HG02970 (cell line): ENCODE results near the gene TRIP6.
"Not testable (repeated sequence)": the region's sequence is repeated elsewhere in the genome, so short reads cannot be mapped to it uniquely, and the experiment has no call there.

ENCODE experiments used
- ATAC-seq: cut with Tn5 transposase; IDR thresholded peaks from one replicate; pipeline ENCODE4 v1.9.1; 2021; ENCODE audit warnings: mild to moderate bottlenecking, moderate library complexity, moderate number of reproducible peaks; ENCODE audit not compliant: unreplicated experiment, low FRiP score

Gene TRIP6

DNA sequence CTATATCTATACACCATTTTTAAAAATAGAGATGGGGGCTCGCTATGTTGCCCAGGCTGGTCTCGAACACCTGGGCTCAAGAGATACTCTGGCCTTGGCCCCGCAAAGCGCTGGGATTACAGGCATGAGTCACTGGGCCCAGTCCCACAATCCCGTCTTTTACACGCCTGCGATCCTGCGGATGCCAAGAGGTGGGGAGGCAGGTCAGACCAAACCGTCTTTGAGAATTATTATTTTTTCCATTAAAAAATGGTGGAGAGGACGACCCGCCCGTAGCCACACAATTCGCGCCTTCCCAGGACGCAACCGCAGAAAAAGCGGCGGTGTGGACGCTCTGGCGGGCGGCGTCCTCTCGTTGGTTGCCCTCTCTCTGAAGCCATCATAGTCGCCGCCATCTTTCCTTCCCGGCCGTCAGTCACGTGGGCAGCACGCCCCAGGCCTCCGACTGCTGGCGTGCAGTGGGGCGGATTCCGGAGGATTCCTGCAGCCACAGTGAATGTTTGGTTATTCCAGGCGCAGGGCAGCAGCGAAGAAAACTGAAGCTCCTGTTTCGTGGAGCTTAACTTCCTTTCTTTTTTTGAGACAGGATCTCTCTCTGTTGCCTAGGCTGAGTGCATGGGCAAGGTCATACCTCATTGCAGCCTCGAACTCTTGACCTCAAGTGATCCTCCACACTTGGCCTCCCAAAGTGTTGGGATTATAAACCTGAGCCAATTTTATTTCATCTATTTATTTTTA lies 29.9 kb upstream of the TRIP6 start:
- ATAC-seq, result no peak

DNA sequence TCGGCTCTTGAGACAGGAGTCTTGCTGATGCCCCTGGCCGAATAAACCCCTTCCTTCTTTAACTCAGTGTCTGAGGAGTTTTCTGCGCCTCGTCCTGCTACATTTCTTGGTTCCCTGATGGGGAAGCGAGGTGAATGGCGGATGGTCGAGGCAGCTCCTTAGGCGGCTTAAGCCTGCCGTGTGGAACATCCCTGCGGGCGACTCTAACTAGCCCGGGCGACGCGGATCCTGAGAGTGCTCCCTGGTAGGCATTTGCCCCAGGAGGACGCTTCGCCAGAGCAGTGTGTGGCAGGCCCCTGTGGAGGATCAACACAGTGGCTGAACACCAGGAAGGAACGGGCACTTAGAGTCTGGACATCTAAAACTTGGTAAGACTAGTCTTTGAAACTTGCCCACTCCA lies 27.8 kb upstream of the TRIP6 start:
- no peak for ATAC-seq

DNA sequence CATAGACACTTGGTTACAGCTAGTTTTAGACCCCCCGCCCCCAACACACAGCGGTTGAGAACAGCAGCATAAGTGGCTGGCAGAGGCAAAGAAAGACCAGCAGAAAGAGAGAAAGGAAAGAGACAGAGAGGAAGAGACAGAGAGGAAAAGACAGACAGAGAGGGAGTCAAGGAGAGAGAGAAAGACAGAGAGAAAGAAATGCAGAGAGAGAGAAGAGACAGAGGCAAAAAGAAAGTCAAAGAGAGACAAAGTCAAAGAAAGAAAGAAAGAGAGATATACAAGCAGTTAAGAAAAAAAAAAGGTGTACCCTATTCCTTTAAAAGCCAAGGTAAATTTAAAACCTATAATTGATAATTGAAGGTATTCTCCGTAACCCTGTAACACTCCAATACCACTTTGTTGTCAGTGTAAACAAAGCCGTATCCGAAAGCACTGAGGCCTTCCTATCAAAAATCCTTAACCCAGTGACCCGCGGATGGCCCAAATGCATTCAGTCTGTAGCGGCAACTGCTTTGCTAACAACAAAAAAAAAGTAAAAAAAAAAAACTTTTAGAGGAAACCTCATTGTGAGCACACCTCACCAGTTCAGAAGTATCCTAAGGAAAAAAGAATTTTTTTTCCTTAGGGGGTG lies 26.6 kb upstream of the TRIP6 start:
- ATAC-seq, result no peak

DNA sequence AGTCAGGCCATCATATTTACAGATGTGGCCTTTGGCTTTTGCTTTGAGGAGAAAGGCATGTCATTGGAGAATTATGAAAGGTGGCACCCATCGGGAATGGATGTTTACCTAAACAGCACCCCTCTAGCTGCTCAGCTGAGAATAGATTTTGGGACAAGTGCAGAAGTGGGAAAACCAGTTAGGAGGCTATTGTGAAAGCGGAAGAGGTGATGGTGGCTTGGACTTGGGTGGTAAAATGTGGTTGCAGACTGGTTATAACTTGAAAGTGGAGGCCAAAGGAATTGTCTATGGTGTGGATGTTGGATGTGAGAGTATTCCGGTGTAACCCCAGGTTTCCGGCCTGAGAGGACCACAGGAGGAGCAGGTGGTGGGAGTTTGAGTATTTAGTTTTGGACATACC lies 19.8 kb upstream of the TRIP6 start:
- no peak for ATAC-seq

DNA sequence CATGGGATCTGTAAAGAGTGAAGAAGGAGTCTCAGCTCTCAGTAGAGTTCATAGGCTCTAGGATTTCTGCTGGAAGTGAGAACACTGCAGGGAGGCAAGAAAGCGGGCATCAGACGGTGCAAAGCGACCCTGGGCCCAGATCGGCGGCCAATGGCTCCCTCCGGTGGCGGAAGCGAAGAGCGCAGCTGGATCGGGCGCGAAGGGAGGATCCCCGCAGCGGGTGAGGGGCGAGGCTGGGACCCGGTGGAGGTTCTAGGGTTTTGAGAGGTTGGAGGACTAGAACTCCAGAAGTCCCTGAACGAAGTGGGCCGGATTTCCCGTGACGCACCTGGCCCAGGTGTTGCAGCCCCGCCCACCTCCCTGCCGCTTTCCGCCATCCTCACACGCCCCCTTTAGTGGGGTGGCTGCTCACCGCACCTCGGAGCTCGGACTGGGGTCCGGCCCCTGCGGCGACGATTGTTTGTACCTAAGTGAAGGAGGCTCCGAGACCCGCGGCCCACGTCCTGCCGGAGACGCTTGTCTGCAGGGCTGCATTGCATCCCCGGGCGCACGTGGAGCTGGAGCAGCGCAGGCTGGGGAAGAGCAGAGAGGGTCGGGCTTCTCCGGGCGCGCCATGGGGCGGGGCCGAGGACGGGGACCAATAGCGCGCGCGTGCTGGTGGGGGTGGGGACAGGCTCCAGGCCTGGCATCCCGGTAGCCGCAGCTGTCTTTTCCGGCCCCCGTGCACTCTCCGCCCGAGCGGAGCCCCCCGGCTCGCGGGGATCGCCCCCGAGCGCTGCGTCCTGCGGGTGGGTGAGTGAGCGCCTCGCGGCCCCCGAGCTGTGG lies 14.9 kb upstream of the TRIP6 start, which contains the start of gene SLC12A9:
Gene SLC12A9, plus strand, starts transcription at position 666 of the 825 bp plus-strand sequence. CDS start 1,485 bp downstream, outside the sequence.
- ATAC-seq, result peak; percentile 88

DNA sequence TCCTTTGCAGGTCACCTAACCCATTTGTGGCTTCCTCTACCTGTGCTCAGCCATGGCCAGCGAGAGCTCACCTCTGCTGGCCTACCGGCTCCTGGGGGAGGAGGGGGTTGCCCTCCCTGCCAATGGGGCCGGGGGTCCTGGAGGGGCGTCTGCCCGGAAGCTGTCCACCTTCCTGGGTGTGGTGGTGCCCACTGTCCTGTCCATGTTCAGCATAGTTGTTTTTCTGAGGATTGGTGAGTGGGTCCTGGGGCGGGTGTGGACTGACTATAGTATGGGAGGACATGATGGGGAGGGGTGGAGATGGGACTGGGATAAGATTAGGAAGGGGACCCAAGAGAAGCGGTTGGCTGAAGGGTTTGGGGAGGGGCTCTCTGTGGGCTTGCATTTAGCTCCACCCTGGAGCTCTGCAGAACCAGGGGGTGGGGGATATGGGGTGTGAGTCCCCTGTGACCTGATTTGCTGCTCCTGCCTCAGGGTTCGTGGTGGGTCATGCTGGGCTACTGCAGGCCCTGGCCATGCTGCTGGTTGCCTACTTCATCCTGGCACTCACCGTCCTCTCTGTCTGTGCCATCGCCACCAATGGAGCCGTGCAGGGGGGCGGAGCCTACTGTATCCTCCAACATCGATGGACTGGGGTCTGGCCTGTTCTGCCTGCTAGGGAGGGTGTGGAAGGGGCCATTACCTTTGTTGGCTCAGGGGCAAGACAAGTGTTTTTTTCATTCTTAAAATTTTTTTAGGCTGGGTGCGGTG lies 12.9 kb upstream of the TRIP6 start:
- ATAC-seq, result no peak

DNA sequence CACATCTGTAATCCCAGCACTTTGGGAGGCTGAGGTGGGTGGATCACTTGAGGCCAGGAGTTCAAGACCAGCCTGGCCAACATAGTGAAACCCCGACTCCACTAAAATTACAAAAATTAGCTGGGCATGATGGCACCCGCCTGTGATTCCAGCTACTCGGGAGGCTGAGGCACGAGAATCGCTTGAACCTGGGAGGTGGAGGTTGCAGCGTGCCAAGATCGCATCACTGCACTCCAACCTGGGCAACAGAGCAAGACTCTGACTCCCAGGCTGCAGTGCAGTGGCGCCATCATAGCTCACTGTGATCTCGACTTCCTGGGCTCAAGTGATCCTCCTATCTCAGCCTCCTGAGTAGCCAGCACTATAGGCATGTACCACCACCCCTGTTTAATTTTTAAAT lies 12.3 kb upstream of the TRIP6 start:
- ATAC-seq, result not testable (repeated sequence)

DNA sequence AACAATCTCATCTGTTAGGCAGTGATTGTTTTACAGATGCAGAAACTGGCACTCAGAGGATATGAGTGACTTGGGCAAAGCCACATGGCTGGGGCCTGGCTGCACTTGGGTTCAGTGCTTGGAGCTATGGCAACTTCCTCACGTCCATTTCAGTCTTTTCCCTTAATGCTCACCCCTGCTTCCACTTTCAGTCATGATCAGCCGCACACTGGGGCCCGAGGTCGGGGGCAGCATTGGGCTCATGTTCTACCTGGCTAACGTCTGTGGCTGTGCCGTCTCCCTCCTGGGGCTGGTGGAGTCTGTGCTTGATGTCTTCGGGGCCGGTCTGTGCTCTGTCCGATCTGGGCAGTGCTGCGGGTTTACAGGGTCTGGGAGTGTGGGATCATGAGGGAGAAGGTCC lies 11.7 kb upstream of the TRIP6 start:
- ATAC-seq, result no peak

DNA sequence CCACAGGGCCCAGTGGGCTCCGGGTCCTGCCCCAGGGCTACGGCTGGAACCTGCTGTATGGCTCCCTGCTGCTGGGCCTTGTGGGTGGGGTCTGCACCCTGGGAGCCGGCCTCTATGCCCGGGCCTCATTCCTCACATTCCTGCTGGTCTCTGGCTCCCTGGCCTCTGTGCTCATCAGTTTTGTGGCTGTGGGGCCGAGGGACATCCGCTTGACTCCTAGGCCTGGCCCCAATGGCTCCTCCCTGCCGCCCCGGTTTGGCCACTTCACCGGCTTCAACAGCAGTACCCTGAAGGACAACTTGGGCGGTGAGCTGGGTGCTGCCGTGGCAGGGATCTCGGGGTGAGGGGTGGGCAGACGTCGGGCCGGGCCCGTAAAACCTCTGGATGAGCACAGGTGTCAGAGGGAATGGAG lies 10.3 kb upstream of the TRIP6 start:
- ATAC-seq, result no peak

DNA sequence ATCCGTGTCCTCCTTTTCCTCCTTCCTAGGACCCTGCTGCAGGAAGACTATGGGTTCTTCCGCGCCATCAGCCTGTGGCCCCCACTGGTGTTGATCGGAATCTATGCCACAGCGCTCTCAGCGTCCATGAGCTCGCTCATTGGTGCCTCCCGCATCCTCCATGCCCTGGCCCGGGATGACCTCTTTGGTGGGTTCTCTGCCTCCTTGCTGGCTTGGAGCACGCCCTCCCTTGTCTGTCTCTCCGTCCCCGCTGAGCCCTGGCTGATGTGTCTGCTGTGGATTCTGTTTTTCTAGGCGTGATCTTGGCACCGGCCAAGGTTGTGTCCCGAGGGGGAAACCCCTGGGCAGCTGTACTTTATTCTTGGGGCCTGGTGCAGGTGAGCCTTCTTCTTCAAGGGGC lies 7.3 kb upstream of the TRIP6 start:
- ATAC-seq, result no peak

DNA sequence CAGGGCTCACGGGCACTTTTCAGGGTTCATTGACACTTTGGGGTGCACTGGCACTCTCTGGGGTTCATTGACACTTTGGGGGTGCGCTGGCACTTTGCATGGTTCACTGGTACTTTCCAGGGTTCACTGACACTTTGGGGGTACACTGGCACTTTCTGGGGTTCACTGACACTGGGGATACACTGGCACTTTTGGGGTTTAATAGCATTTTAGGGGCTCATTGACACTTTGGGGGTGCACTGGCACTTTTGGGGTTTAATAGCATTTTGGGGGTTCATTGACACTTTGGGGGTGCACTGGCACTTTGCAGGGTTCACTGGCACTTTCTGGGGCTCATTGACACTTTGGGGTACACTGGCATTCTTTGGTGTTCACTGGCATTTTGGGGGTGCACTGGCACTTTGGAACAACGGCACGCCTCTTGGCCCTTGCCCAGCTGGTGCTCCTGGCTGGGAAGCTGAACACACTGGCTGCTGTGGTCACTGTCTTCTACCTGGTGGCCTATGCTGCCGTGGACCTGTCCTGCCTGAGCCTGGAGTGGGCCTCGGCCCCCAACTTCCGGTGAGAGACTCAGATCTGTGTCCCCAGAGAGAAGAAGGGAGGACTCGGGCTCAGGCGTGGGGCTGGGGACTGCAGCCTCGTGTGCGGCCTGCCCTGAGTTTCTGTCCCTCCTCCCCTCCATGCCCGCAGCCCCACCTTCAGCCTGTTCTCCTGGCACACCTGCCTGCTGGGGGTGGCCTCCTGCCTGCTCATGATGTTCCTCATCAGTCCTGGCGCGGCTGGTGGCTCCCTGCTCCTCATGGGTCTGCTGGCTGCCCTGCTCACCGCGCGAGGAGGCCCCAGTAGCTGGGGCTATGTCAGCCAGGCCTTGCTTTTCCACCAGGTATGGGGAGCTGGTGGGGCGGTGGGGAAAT lies 6.2 kb upstream of the TRIP6 start:
- no peak for ATAC-seq

DNA sequence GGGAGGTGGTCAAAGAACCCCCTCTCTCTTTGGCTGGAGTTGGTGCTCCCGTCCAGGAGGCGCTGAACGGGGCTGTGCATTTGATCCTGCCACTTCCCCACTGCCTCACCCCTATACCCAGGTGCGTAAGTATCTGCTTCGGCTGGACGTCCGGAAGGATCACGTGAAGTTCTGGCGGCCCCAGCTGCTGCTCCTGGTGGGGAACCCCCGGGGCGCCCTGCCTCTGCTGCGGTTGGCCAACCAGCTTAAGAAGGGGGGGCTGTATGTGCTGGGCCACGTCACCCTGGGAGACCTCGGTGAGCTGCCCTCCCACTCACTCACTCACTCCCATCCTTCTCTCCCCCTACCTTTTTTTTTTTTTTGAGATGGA lies 5.6 kb upstream of the TRIP6 start:
- no peak for ATAC-seq

DNA sequence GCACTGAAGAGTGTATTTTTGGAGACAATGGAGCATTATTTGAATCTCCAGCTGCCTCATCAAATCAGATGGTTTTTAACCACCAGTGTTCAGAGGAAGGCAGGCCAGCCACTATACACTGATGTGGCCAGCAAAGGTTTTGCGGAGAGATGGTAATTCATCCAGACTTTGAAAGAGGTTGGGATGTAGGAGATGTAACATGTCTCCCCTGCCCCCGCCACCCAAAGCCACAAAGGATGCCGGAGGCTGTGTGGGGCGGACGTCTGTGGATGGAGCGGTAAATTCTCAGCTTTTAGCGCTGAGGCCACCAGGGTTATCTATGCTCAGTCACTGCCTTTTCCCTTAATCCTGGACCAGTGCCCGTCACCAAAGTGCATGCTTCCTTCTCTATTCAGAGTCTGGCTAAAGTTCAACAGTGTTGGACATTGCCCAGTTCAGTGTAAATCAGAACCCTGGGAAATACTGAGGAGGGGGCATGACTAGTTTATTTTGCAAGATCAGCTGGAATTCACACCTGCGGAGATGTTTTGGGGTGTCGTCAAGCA lies 3.7 kb upstream of the TRIP6 start:
- no peak for ATAC-seq

DNA sequence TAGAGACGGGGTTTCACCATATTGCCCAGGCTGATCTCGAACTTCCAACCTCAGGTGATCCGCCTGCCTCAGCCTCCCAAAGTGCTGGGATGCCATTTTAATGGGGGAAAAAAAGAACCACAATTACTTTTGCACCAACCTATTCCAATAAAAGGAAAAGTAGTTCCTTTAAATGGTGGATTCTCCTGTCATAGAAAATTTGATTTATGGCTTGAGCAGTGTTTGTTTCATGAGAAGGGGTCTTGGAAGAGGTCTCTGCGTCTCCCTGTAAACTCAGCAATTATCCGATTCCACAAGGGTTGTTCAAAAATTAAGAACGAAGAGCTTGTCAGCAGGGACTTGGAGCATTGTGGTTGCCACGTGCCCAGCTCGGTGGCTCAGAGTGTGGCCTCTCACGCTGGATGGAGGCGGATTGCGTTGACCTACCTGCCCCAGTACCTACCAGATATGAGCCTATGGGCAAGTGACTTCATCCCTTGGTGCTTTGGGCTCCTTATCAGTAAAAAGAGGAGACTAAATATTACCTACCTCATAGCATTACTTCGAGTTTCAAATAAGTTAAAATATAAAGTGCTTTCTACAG lies 2.8 kb upstream of the TRIP6 start:
- ATAC-seq, result no peak

DNA sequence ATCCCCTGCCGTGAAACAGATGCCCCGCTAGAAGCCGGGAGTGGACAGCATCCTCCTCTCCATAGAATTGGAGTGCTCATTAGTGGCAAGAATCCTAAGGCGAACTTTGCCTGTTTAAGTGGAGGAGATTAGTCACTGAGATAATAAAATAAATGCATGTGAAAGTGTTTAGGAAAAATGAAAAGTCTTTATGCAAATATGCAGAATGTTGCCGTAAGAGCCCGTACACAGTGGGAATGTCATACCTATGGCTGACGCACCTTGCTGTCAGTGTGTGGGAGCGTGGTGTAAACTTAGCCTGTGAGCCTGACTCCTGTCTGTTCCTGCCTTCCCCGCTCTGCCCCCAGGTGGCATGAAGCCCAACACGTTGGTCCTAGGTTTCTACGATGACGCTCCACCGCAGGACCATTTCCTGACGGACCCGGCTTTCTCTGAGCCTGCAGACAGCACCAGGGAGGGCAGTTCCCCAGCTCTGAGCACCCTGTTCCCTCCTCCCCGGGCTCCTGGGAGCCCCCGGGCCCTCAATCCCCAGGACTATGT lies 1.7 kb upstream of the TRIP6 start:
- ATAC-seq, result no peak

DNA sequence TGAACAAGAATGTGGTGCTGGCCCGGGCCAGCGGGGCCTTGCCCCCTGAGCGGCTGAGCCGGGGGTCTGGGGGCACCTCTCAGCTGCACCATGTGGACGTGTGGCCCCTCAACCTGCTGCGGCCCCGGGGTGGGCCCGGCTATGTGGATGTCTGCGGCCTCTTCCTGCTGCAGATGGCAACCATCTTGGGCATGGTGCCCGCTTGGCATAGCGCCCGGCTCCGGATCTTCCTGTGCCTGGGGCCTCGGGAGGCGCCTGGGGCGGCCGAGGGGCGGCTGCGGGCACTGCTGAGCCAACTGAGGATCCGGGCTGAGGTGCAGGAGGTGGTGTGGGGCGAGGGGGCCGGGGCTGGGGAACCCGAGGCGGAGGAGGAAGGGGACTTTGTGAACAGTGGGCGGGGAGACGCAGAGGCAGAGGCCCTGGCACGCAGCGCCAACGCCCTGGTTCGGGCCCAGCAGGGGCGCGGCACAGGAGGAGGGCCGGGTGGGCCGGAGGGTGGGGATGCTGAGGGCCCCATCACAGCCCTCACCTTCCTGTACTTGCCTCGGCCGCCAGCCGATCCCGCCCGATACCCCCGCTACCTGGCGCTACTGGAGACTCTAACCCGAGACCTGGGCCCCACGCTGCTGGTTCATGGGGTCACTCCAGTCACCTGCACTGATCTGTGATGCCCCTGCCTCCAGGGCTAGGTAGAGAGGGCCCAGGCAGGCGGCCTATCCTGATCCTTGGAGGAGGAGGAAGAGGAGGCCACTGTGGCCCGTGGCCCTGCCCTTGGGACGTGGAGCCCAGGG lies 1.1 kb upstream of the TRIP6 start:
- ATAC-seq, result no peak

DNA sequence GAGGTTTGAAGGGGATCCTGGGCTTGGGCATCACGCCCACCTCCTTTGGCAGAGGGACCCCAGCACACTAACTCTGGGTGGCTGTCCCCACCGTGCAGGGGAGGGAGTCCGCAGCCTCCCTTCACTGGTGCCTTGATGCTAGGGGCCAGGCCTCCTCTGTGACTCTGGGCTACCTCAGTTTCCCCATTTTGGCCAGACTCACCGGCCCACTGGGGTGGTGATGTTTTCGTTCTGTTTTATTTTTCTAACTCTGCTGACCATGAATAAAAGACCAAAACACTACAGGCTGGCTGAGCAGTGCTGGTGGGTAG lies 503 bp upstream of the TRIP6 start:
- ATAC-seq, result no peak

DNA sequence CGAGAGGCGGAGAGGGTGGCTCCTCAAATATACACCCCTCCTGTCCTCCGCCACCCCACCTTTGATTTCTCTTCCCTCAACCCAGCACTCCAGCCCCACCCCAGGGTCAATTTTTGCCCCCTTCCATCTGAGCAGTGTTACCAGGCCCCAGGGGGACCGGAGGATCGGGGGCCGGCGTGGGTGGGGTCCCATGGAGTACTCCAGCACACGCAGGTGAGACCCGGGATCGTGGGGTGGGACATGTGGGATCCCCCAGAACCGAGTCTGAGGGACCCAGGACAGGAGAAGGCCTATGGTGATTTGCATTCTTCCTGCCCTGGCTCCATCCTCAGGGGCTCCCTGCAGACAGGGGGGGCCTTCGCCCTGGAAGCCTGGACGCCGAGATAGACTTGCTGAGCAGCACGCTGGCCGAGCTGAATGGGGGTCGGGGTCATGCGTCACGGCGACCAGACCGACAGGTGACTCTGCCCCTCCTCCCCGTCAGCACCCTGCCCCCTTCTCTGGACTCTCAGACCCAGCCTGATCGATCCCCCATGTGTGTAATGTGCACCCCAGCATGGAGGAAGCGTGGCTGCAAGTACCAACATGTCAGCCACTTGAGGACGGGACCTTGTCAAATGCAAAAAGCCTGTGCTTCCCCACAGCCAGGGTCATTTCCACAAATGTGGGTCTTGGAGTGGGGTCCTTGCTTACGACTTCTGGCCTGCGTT lies 744 bp downstream of the TRIP6 start:
- no peak for ATAC-seq
